Fibroblast of pulmonary artery (primary cell): ENCODE measurements around the gene CHD1L.
A peak's percentile ranks its signal among the peaks of the same experiment; 100 is the strongest.

Experiments
- DNase-seq: peaks from one replicate; pipeline ENCODE4 v3.0.0-alpha.2; 2010; ENCODE audit warnings: low read depth
- H3K4me3 ChIP-seq: replicated peaks from 2 replicates; pipeline ENCODE4 v1.5.1; 2011; ENCODE audit warnings: low read depth, mild to moderate bottlenecking, control low read depth, low read length, moderate library complexity
- TF ChIP-seq, protein P1 (sequence below): IDR thresholded peaks from 2 replicates; pipeline ENCODE4 v1.5.1; 2011; ENCODE audit warnings: mild to moderate bottlenecking, control low read depth, low read length, inconsistent platforms; ENCODE audit errors: missing control alignments

The CHD1L gene

GRCh38 chr1:147266381-147266780 lies 23.9 kb downstream of the CHD1L start:
- TF ChIP-seq, protein P1, sequence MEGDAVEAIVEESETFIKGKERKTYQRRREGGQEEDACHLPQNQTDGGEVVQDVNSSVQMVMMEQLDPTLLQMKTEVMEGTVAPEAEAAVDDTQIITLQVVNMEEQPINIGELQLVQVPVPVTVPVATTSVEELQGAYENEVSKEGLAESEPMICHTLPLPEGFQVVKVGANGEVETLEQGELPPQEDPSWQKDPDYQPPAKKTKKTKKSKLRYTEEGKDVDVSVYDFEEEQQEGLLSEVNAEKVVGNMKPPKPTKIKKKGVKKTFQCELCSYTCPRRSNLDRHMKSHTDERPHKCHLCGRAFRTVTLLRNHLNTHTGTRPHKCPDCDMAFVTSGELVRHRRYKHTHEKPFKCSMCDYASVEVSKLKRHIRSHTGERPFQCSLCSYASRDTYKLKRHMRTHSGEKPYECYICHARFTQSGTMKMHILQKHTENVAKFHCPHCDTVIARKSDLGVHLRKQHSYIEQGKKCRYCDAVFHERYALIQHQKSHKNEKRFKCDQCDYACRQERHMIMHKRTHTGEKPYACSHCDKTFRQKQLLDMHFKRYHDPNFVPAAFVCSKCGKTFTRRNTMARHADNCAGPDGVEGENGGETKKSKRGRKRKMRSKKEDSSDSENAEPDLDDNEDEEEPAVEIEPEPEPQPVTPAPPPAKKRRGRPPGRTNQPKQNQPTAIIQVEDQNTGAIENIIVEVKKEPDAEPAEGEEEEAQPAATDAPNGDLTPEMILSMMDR: no peak
- DNase-seq: no peak

DNA sequence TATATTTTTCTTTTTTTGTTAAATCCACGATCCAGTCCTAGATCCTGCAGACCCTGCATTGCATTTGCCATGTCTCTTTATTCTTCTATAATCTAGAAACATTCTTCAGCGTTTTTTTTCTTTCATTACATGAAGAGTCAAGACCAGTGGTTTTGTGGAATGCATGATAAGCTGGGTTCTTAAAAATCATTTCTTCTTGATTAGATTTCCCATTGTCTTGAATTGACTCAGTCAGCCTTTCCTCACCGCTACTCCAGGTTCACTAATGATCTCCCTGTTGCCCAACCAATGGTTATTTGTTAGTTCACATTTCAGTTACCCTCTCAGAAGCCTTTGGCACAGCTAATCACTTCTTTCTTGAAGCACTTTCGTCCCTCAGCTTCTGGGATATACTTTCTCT lies 25.2 kb downstream of the CHD1L start:
- H3K4me3 ChIP-seq: no peak overlapping the region
- peak; percentile 38 for DNase-seq
- TF ChIP-seq, protein P1: no peak

More at GRCh38 chr1:147266381-147266780, 23.9 kb downstream of the CHD1L start:
- H3K4me3 ChIP-seq: no peak overlapping the region

- DNase-seq: no peak
- TF ChIP-seq, protein P1: no peak
- H3K4me3 ChIP-seq: no peak overlapping the region
These were observed 28.2 kb downstream of the CHD1L start for GRCh38 chr1:147270721-147271120.

GRCh38 chr1:147272042-147272441 lies 29.6 kb downstream of the CHD1L start:
- TF ChIP-seq, protein P1: no peak
- no peak for DNase-seq
- H3K4me3 ChIP-seq: no peak overlapping the region

DNA sequence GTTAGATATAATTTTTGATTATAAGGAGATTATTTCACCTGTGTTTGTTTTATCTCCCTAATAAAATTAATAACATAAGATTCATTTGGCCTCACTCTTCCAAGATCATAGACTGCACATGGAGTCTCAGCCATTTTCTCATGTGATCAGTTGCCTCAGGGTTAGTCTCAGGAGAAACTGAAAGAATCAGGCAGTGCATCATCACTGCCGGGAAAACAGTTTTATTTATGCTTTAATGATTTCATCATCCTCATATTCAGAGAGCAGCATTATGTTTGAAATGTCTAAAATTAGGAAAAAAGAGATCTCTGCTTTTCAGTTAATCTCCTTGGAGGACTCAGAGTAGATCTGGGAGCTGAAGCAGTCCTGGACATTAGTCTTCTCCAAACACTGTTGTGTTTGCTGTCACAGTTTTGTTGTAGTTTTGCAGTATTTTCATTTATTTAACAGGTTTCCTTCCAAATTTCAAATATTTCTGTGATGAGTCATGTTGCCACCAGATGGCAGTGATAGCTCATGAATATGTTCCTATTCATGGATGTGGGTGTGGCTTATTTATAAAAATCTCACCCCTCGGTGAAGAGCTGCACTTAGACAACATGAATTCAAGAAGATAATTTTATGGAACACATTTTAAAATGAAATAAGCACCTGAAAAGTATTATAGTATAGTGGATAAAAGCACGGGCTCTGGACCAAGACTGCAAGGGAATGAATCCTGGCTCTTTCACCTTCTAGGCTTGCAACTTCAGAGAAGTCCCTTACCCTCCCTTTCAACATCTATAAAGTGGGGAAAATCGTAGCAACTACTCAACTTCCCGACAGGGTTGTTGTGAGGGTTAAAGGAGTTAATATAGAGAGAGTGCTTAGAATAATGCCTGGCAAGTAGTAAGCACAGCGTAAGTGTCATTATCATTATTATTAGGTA lies 31.2 kb downstream of the CHD1L start:
- peak; percentile 88 for DNase-seq
- H3K4me3 ChIP-seq: peak overlapping the region; percentile 3
- TF ChIP-seq, protein P1: peak; percentile 38

DNA sequence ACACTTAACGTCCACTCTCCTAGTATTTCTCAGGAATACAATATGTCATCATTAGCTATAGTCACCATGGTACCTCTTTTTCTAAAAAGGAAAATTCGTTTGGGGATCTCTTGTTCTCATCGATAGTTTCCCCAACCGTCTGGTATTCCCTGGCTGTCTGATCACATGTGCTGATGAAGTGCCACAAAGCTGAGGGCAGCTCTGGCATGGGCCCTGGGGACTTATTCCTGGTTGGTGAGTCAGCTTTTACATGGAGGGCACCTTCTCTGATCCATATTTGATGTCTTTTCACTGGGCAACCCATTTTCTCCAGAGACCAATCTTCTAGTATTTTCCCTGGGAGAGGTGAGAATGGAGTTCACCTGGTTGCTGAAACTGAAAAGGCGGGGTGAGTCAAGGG lies 39.5 kb downstream of the CHD1L start:
- DNase-seq: no peak
- TF ChIP-seq, protein P1: no peak
- no peak overlapping the region for H3K4me3 ChIP-seq
